Activated CD4-positive, alpha-beta T cell treated with anti-CD3 and anti-CD28 coated beads, Interleukin-2, amount 50 U/mL, for 48 hours (primary cell): ENCODE data around the gene SIGLEC7.
A peak's percentile ranks its signal among the peaks of the same experiment; 100 is the strongest.

ENCODE experiments used
- DNase-seq, 2 experiments: peaks; one replicate each; pipeline ENCODE4 v3.0.0-alpha.2; 2020

SIGLEC7 gene

DNA sequence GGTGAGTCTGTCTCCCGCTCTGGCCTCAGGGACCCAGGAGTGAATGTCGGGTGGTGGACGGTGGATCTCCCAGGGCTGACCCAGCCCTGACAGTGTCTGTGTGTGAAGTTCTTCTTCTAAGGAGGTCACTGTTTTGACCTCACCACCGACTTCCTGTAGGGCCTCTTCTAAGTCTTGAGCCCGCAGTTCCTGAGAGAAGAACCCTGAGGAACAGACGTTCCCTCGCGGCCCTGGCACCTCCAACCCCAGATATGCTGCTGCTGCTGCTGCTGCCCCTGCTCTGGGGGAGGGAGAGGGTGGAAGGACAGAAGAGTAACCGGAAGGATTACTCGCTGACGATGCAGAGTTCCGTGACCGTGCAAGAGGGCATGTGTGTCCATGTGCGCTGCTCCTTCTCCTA lies at the start of gene SIGLEC7:
TSS of gene SIGLEC7 (plus strand) at position 183 of the 400 bp plus-strand sequence. CDS start at position 252, 69 bp downstream.
- DNase-seq, result no peak

DNA sequence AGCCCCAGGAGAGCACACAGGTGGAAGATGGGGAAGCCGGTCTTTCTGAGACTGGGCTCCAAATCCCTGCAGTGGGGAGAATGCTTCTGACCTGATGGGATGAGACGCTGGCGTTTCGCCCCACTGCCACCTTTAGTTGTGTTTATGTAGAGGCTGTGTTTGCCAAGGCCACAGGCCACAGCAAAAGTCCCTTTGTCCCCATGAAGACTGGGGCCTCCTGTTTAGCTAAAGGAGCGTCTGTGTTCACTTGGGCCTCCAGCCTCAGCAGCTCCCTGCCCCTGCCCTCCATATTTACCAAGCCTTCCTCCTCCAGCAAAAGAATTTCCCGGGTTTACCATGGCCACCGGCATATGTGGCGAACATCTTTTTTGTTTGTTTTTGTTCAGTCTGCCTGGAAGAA lies 49.0 kb upstream of the SIGLEC7 start:
- no peak for DNase-seq

DNA sequence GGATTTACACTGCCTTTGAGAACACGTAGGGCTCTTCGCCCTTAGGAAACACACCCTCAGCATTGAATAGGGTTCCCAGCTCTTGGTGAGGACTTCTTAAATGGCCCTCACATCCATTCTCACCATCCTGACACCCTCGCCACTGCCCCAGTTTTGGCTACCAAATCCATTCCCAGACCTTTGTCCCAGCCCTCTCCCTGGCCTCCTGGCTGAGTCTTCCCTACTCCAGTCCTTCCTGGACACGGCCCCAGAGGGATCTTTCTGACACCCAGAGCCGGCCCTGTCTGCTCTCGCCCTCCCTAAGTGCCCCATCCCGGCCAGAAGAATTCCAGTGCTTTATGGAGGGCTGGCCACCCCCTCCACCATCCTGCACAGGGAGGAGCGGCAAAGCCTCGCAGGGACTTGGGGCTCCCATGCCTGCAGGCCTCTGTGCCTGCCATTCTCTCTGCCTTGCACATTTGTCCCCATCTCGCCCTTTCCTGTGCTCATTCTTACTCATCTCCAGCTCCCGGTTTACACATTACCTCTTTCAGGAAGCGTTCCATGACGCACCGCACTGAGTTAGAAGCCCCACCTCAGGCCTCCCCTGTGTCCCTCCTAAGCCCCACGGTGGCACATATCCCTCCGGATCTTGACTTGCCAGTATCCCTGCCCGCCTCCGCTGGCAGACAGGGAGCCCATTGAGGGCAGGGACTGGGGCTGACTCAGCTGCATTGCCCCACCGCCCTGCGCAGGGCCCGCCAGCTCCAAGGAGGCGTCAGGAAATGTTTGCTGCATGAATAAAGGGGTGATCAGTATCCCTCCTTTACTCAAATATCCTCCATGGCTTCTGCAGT lies 48.4 kb upstream of the SIGLEC7 start:
- no peak for DNase-seq

DNA sequence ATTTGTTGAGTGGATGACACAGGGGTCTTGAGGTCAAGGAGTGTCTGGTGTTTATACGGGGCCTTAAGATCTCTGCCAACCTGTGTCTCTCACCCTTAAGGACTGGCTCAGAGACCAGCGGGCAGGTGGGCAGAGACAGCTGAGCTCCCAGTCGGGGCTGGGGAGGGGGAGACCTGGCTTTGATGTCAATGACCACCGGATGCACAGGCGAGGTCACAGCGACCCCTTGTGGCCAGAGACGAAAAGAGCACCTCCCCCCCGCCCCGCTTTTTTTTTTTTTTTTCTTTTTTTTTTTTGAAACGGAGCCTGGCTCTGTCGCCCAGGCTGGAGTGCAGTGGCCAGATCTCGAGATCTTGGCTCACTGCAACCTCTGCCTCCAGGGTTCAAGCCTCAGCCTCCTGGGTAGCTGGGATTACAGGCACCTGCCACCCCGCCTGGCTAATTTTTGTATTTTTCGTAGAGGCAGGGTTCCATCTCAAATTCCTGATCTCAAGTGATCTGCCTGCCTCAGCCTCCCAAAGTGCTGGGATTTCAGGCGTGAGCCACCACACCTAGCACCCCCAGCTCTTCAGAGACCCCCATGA lies 47.3 kb upstream of the SIGLEC7 start:
- DNase-seq, result peak; percentile 43 to 47

DNA sequence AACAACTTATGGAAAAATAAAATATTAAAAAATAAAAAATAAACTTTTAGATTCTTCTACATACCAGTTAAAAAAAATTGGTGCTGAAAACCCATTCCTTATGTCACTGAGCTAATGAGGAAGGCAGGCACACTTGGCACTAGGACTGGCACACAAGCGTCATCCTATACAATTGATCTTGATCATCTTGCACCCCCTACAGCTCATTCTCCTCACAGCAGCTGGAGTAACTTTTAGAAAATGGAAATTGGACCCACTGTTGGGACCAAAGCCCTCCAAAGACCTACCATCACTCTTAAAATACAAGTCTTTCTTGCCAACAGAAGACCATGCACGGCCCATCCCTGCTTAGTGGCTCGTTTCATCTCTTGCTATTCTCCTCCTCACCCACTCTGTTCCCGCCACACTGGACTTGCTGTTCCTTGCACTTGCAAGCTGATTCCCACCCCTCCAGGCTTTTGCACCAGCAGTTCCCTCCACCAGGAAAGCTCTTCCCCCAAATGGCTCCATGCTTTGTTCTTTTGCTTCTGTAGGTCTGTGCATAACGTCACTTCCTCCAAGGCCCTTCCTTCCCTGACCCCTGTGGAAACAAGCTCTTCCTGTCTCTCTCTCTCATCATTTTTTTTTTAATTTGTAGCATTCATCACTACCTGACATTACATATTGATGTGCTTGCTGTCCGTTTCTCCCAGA lies 45.5 kb upstream of the SIGLEC7 start:
- DNase-seq, result no peak

DNA sequence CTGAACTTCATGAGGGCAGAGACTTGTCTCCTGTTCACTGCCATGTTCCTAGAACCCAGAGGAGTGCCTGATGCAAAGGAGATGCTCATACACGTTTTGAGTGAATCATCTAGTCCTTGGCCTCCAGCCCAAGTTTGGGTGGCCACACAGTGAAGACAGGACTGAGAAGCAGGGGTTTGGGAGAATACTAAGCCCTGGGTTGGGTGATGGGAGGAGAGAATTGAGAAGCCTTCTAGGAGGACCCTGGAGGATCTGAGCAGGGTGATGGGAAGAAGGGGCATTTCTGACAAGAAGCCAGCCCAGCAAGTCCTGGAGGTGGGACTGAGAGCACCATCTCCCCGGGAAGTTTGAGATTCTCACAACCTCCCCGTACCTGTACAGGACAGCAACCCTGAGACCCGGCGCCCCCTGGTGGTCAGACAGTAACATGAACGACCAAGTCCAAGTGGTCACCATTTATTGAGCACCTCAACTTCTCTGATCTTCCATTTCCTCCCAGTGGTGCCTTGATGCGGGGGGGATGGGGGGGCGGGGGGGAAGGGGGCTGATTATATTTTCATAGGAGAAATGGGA lies 44.8 kb upstream of the SIGLEC7 start:
- peak; percentile 79 to 83 for DNase-seq

DNA sequence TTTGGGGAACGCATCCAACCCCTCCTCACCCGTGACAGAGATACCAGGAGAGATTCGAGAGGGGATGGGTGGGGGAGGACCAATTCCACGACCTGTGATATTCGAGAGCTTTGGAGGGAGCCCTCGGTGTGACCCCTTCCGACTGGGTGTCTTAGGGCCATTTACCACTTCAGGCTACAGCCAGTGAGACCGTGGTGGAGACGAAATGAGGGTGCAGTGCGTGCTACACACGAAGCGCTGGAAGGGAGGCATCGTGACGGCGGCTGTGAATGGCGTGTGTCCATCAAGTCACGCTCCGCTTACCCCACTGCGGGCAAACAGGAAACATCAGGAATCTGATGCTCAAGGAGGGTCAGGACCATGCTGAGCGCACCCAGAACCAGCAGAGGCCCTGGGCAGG lies 44.3 kb upstream of the SIGLEC7 start:
- no peak for DNase-seq

DNA sequence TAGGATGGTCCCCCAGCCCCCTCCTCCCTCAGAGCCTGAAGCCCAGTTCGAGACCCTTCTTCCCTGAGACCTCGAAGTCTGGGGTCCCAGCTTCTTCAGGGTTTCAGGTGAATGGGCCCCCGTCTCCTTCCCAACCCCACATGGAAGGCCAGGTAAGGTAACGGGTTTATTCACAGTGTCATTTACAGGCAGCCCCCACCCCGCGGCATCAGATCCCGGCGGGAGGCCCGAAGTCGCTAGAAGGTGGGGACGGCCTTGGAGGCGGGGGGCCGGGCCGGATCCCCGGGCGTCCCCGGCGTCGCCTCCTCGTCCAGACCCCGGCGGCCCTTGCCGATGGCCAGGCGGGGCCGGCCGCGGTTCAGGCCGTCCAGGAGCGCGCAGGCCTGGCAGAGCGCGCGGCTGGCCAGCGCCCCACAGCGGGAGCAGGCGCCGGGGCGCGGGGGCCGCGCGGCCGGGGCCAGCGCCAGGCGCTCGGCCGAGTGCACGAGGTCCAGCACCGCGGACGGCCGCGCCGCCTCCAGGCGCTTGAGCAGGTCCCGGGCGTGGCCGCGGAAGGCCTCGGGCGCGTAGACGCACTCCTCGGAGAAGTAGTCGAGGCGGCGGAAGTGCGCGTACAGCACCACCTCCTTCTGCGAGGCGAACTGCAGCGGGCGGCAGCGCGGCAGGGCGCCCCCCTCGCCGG lies 43.6 kb upstream of the SIGLEC7 start:
- peak in 1 of 2 experiments; percentile 29 for DNase-seq

DNA sequence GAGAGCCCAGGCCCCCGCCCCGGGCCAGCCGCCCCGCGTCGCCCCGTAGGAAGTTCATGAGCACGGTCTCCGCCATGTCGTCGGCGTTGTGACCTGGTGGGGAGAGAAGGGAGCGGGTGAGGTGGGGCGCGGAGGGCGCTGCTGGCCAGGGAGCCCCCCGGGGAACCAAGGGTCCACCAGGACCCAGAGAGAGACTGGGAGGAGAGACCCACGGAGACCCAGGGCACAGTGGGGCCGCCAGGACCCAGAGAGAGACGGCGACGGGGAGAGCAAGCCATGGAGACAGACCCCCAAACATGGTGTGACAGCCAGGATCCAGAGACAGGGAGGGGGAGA lies 43.1 kb upstream of the SIGLEC7 start:
- DNase-seq, result no peak

DNA sequence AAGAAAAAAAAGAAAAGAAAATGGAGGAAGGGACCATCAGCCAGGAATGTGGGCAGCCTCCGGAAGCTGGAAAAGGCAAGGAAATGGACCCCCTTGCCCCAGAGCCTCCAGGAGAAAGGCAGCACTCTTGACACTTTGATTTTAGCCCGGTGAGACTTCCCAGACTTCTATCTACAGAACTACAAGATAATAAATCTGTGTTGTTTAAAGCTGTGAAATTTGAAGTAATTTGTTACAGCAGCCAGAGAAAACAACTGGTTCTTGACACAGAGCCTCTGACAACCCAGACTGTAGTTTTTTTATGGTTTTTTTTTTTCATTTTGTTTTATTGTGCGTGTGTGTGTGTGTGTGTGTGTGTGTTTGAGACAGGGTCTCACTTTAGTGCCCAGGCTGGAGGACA lies 41.5 kb upstream of the SIGLEC7 start:
- DNase-seq, result no peak

DNA sequence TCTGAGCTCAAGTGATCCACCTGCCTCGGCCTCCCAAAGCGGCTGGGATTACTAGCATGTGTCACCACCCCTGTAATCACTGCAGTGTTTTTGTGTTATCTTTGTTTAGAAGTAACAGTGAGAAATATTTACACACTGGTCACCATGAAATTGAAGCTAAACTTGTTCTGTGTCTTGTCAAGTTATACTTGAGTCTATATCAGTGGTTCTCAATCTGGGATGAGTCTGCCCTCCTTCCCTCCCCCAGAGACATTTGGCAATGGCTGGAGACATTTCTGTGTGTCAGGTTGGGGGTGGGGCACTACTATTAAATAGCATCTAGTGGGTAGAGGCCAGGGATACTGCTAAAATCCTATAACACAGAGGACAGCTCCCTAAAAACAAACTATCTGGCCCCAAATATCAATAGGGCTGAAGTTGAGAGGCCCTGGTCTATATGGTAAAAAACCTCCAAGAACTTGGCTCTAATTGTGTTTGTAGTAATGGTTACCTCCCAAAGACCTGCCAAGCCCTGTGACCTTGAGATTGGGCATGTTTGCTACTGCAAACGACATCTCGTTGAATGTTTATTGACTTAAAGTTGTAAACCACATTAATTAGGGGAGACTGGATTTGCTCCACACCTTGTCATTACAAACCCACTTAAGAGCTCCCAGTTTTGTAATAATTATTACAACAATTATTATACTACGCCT lies 40.8 kb upstream of the SIGLEC7 start:
- no peak for DNase-seq

DNA sequence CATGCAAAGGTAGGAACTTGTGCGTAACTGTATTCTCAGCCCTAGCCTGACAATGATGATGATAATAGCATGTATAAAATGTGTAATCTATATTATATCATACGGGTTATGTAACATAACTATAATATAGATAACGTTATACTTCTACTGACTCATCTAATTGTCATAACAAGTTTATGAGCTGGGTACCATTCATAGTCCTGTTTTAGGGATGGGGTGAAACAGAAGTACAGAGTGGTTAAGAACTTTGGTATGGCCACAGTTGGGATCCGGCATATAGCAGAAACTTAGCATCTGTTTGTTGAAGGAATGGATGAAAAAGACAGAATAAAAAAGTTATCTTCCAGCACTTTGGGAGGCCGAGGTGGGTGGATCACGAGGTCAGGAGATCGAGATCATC lies 39.1 kb upstream of the SIGLEC7 start:
- DNase-seq, result no peak

DNA sequence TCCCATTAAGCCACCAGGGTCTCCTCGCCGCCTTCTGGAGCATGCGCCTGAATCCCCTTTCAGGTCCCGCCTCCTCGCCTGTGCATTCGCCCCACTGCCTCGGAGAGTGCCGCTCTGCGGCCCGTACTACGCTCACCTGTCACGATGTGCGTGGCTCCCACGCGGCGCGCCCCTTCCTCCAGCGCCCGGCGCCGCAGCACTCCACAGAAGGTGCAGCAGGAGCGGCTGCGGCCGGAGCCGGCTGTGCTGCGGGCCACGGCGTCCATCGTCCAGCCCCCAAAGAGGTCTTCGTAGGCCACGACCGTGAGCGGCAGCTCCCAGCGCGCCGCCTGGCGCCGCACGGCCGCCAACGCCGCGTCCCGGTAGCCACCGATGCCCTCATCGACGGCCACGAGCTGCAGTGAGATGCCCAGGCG lies 38.2 kb upstream of the SIGLEC7 start:
- no peak for DNase-seq

DNA sequence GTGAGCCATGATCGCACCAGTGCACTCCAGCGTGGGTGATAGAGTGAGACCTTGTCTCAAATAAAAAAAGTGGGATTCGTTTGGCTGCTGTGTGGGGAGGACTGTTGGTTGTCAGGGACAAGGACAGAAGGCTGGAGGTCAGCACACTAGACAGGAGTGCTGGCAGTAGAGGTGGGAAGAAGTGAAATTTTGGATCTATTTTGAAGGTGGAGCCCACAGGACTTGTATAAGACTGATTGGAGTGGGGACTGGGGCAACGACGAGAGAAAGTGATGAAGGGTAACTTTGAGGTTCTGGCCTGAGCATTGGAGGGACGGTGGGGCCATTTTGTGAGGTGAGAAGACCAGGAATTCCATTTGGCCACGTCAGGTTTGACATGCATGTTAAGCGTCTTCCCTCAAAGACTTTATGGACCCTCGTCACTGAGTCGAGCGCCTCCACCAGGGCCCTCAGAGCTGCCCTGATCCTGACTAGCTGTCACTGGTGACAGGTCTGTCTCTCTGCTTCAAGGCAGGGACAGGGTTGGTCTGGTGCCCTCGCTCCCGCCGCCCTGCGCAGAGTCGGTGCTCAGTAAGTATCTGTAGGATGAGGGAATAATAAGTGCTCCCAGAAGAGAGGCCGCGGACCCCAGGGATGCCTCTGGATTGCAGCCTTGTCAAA lies 34.6 kb upstream of the SIGLEC7 start:
- no peak for DNase-seq

DNA sequence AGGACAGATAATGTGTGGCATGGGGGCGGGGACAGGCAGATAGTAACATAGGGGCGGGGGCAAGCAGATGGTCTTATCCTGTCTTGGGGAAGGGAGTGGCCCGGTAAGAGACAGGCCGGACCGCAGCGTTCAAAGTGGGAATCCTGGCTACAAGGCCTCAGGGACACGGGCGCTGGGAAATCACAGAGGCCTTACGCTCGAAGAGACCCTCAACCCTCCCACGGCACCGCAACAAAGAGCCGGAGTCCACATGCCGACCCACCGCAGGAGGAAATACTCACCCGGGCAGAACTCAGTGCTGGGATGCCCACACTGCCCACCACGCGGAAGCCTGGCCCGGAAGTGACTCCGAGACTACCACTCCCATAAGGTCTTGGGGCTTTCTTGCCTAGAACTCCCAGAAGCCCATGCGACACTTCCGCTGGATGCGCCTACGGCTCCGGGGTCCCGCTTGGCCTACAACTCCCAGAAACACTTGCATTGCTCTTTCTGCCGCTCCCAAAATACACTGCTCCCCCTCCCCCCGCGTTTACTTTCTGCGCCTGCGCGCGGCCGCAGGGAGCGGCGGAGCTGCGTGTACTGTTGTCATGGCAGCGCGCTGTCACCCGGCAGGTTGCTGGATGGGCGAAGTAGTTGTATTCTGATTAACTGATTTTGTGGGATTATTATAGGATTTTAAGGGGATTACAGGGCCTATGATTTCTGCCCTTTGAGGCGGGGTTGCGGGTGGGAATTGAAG lies 33.9 kb upstream of the SIGLEC7 start, which contains the start of gene CTU1:
TSS of gene CTU1 (minus strand) at position 344 of the 739 bp plus-strand sequence. CDS start 3,840 bp downstream, outside the sequence.
- DNase-seq, result peak; percentile 97 to 98

DNA sequence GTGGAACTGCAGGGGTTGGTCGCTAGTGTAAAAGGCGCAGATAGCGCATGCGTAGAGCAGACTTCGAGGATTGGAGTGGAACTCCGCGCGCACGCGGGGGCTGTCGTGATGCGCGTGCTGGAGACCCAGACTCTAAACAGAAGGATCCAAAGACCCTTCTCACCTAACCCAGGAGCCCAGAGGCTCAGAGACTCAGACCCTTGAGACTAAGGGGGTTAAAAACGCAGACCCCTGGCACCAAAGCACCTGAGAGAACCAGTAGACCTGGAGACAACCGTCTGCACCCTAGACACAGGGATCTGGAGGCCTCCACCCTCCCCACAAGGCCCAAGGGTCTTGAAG lies 33.3 kb upstream of the SIGLEC7 start:
- no peak for DNase-seq

DNA sequence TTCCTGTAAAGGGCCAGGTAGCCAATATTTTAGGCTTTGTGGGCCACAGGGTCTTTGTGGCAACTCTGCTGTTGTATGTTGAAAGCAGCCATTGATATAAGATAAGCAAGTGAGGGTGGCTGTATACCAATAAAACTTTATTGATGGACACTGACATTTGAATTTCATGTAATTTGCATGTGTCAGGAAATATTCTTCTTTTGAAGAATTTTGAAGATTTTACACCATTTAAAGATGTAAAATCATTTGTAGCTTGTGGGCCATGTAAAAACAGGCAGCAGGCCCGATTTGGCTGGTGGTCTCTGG lies 31.5 kb upstream of the SIGLEC7 start:
- no peak for DNase-seq

DNA sequence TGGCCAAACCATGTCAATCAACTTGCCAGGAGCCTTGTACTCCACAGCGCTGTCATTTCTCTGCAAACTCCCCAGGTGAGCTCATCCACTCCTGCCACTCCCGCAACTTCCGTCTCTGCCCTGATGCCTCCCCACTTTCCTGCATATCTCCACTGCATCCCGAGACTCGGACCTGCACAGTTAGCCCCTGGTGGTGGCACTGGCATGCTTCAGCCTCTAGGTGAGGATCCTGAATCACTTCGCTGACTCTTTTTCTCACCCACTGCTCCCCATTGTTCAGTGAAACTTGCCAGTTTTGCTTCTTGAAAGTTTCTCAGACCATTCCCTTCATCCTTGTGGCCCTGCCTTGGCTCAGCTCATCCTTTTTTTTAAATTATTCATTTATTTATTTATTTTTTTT lies 30.5 kb upstream of the SIGLEC7 start:
- DNase-seq, result no peak

DNA sequence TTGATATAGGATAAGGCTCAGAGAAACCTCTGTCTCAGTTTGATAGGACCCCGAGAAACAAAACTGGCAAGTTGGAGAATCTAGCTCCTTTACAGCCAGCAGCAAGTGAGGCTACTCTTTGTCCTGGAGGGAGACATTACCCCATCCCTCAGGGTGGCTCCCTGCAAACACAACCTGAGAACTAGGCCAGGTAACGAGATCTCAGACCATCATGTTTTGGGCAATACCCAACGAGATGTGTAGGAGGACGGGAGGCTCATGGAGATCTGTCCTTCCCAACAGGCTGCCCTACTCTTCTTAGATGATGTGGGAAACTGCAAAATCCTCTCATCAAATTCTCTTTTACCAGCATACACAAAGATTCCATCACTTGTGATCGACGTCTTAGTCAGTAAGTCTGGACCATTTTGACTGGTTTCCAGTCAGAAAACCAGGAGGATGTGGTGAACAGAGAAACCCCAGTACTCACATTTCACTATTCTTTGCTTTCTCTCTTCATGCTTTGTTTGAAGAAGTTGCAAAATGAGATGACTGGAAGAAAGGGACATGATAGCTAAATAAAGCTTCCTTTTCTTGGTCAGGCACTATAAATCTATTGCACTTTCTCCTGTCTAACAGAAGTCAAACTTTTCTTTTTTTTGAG lies 27.9 kb upstream of the SIGLEC7 start:
- DNase-seq, result peak in 1 of 2 experiments; percentile 35

DNA sequence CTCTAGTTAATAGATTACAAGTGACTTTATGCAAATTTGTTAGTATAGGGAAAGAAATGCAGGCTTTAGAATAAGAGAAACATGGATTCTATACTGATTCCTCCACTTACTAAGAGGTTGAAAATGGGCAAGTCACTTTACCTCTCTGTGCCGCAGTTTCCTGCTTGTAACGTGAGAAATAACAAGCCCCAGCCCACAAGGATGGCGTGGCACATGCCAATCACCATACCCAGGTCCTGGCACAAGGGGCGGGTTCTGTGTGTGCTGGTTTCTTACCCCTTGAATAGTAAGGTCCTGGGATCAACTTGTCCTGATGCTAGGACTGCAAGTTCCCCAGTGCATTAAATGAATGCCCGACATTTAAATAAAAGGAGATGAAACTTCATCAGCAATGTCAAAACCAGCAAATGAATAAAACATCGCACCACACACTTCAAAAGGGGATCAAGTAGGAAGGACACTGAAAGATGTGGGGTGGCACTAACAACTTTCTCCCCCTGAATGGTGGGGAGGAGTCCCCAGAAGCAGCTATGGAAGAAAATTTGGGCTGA lies 25.3 kb upstream of the SIGLEC7 start:
- peak in 1 of 2 experiments; percentile 52 for DNase-seq
